Tibial nerve (tissue), 4 donors: ENCODE measurements around the gene PMIS2.

Experiments used
- EP300 ChIP-seq, 2 donors: sonication (generic); formaldehyde crosslinking; IDR thresholded peaks; one replicate each; pipeline ENCODE4 v1.6.1; 2017; ENCODE audit warnings: antibody characterized with exemption in 2 of 2, mild to moderate bottlenecking in 1 of 2
- POLR2A ChIP-seq, 2 donors: fragments of 450-650 bp; IDR thresholded peaks; one replicate each; pipeline ENCODE4 v1.6.1; 2017; ENCODE audit warnings: antibody characterized with exemption in 2 of 2, mild to moderate bottlenecking in 2 of 2, moderate library complexity in 2 of 2
- TF ChIP-seq, protein P1 (sequence below), 5 experiments: fragments of 200-600 bp in 3 of 5; fragments of 450-650 bp in 2 of 5; sonication (generic) in 3 of 5; IDR thresholded peaks; one replicate each; pipeline ENCODE4 v1.5.1; 2016 to 2019; ENCODE audit warnings: antibody characterized with exemption in 5 of 5, mild to moderate bottlenecking in 3 of 5, moderate library complexity in 2 of 5

DNA sequence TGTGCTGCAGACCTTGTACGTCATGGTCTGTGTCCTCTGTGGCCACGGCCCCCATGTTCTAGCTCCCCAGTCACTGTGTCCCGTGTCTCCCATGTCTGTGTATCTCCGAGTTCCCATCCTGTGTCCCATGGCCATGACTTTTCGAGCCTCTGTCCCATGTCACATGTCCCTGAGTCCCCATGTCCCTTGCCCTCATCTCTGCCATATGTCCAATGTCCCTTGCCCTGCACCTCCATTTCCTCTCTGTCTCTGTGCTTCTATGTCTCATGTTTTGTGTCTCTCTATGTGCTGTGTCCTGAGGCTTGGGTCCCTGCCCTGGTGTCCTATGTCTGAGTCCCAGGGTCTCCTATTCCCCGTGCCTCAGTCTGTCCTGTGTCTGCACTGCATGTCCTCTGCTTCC is 24.5 kb upstream of the PMIS2 start:
- TF ChIP-seq, protein P1, sequence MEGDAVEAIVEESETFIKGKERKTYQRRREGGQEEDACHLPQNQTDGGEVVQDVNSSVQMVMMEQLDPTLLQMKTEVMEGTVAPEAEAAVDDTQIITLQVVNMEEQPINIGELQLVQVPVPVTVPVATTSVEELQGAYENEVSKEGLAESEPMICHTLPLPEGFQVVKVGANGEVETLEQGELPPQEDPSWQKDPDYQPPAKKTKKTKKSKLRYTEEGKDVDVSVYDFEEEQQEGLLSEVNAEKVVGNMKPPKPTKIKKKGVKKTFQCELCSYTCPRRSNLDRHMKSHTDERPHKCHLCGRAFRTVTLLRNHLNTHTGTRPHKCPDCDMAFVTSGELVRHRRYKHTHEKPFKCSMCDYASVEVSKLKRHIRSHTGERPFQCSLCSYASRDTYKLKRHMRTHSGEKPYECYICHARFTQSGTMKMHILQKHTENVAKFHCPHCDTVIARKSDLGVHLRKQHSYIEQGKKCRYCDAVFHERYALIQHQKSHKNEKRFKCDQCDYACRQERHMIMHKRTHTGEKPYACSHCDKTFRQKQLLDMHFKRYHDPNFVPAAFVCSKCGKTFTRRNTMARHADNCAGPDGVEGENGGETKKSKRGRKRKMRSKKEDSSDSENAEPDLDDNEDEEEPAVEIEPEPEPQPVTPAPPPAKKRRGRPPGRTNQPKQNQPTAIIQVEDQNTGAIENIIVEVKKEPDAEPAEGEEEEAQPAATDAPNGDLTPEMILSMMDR (IDR thresholded peaks at IDR 0.05): no peak
- TF ChIP-seq POLR2A (IDR thresholded peaks at IDR 0.05) (no peak), EP300 (IDR thresholded peaks at IDR 0.05) (no peak)
